Measurements from ENCODE around the gene MYO16. TPM values are rescaled to one million over a fixed set of nuclear protein-coding genes. Genes with fewer than 3 reads are reported as not detected.
A peak's percentile ranks its signal among the peaks of the same experiment; 100 is the strongest.

The MYO16 gene
- total and polyA plus RNA-seq, 2 of the 4 experiments (the other 2 are of a cell fraction): under 0.01 to 0.03 TPM

DNA sequence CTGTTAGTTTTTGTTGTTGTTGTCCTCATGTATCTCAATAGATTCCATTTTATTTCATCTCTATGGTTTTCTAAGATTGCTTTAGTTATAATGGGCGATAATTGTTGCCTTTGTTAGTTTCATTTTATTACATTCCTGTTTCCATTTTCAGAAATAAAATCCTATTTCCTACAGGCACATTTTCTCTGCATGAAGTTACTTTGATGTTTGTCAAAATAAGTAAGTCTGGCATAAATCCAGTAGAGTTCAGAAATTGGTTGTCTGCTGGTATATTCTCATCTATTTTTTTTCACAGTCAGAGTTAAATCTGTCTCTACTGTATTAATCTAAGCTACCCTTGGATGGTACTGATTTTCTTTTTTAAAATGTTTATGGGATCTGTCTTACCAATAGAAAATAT lies 204.1 kb downstream of the MYO16 start:
- CTCF ChIA-PET: interaction anchor here (0.6 to 0.7 kb wide), 2 partner anchors 11 to 23 kb away, joined by 3 read pairs; no protein-coding TSS in a partner anchor
- POLR2A ChIA-PET (ENCODE audit: unreplicated experiment): no interaction called here
- Histone ChIP-seq H2AFZ (replicated peaks; ENCODE audit: low read length, poor library complexity) (no peak overlapping the region), H2BK120ac (ENCODE audit: low read depth, low read length) (0 out of 2 replicates have a peak overlapping the region, but pooled peaks have one; percentile 60), H3K4me3 (ENCODE audit: insufficient read depth, low read depth, low read length) (no peak overlapping the region), H3K9me3 (ENCODE audit: control insufficient read depth, insufficient read depth, low read length) (no peaks in the 10 kb centered on the region), H3K27me3 (ENCODE audit: control insufficient read depth, insufficient read depth, low read length) (no peaks in the 10 kb centered on the region), H3K79me1 (ENCODE audit: low read depth in 1 of 2, low read length in 2 of 2) (no peaks in the 10 kb centered on the region), H3K27ac (ENCODE audit: insufficient read depth, low read length) (no peak overlapping the region), H2AK5ac (ENCODE audit: low read depth, low read length) (no peak overlapping the region), H3K9ac (ENCODE audit: low read depth, low read length) (no peak overlapping the region), H3K14ac (replicated peaks; ENCODE audit: low read depth, low read length) (no peak overlapping the region), H3K9me1 (ENCODE audit: insufficient read depth, low read length) (no peaks in the 10 kb centered on the region), H4K20me1 (ENCODE audit: insufficient read depth, low read length) (no peaks in the 10 kb centered on the region), H2BK15ac (ENCODE audit: low read depth, low read length) (no peak overlapping the region), H3K4me2 (ENCODE audit: low read depth, low read length) (no peak overlapping the region), H2BK5ac (ENCODE audit: low read depth, low read length, poor library complexity, severe bottlenecking) (no peak overlapping the region), H3K4me1 (ENCODE audit: control insufficient read depth, insufficient read depth, low read length) (peaks cover 4% of the 10 kb centered on the region; the same call in 1 of the 2 replicates), H4K8ac (ENCODE audit: low read depth in 2 of 2, low read length in 2 of 2) (no peak overlapping the region), H2AK9ac (replicated peaks; ENCODE audit: low read depth, low read length, poor library complexity) (no peak overlapping the region), H3K23ac (ENCODE audit: low read depth, low read length) (no peak overlapping the region), H3K56ac (ENCODE audit: extremely low read depth, insufficient read depth, low read length) (no peak overlapping the region), H2BK20ac (ENCODE audit: low read depth, low read length) (no peak overlapping the region), H3K18ac (ENCODE audit: low read depth, low read length) (no peak overlapping the region), H4K5ac (ENCODE audit: low read depth, low read length) (no peak overlapping the region), H4K91ac (ENCODE audit: insufficient read depth, low read depth, low read length) (no peak overlapping the region), H3K36me3 (ENCODE audit: control insufficient read depth, insufficient read depth, low read length) (no peaks in the 10 kb centered on the region), H3K4ac (ENCODE audit: low read depth, low read length) (no peak overlapping the region)
- no peak for DNase-seq
- WGBS, 2 experiments (ENCODE audit: extremely low coverage in 2 of 2, insufficient read length in 1 of 2): no CpG with 5 or more reads among the region's 1 CpG
- ATAC-seq (ENCODE audit: low read depth): no peak
- intact Hi-C loops (cut with micrococcal nuclease) (no loop called here), in situ Hi-C loops (cut with MboI; ENCODE audit: low sequenced_read_pairs) (no loop called here), dilution Hi-C loops (cut with HindIII; ENCODE audit: low sequenced_read_pairs, unreplicated experiment) (no loop called here)
- no TSS peak for BruUV-seq (replicated peaks)
- TF ChIP-seq SMC3 (IDR thresholded peaks at IDR 0.05; ENCODE audit: low read depth, low read length) (no peak), MAFK (IDR thresholded peaks at IDR 0.05; ENCODE audit: low read depth, low read length) (no peak), POLR2A (IDR thresholded peaks at IDR 0.05; ENCODE audit: low read depth, low read length) (no peak)
- TF ChIP-seq, protein P1, sequence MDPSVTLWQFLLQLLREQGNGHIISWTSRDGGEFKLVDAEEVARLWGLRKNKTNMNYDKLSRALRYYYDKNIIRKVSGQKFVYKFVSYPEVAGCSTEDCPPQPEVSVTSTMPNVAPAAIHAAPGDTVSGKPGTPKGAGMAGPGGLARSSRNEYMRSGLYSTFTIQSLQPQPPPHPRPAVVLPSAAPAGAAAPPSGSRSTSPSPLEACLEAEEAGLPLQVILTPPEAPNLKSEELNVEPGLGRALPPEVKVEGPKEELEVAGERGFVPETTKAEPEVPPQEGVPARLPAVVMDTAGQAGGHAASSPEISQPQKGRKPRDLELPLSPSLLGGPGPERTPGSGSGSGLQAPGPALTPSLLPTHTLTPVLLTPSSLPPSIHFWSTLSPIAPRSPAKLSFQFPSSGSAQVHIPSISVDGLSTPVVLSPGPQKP (IDR thresholded peaks at IDR 0.05; ENCODE audit: borderline replicate concordance, low read depth, low read length): no peak
